Activated gamma-delta T cell treated with anti-CD3 and anti-CD28 coated beads, Interleukin-2, amount 50 U/mL, for 16 hours (primary cell): ENCODE measurements around the gene PRDM16.

Experiments used
- DNase-seq: peaks from one replicate; pipeline ENCODE4 v3.0.0-alpha.2; 2020; ENCODE audit warnings: low read depth

PRDM16 gene

GRCh38 chr1:3184666-3185065 lies 115.7 kb downstream of the PRDM16 start:
- DNase-seq, result no peak

- DNase-seq, result no peak
Measured at GRCh38 chr1:3185896-3186525, 117.0 kb downstream of the PRDM16 start.

- no peak for DNase-seq
Measured at GRCh38 chr1:3186526-3186921, 117.5 kb downstream of the PRDM16 start.

GRCh38 chr1:3187415-3188149 lies 118.6 kb downstream of the PRDM16 start:
- DNase-seq, result no peak

GRCh38 chr1:3188150-3188971 lies 119.4 kb downstream of the PRDM16 start:
- no peak for DNase-seq

- no peak for DNase-seq
Measured at GRCh38 chr1:3190256-3191041, 121.4 kb downstream of the PRDM16 start.

- DNase-seq, result no peak
Measured at GRCh38 chr1:3192361-3192760, 123.4 kb downstream of the PRDM16 start.

GRCh38 chr1:3192825-3193224 lies 123.8 kb downstream of the PRDM16 start:
- no peak for DNase-seq

- DNase-seq, result no peak
Measured at GRCh38 chr1:3193811-3194210, 124.8 kb downstream of the PRDM16 start.

- no peak for DNase-seq
Measured at GRCh38 chr1:3194760-3195479, 125.9 kb downstream of the PRDM16 start.

- DNase-seq, result no peak
Measured at GRCh38 chr1:3195480-3195815, 126.4 kb downstream of the PRDM16 start.

GRCh38 chr1:3195966-3196515 lies 127.0 kb downstream of the PRDM16 start:
- DNase-seq, result no peak

GRCh38 chr1:3196577-3197245 lies 127.7 kb downstream of the PRDM16 start:
- DNase-seq, result no peak

GRCh38 chr1:3197781-3198316 lies 128.8 kb downstream of the PRDM16 start:
- no peak for DNase-seq

GRCh38 chr1:3198371-3199271 lies 129.6 kb downstream of the PRDM16 start:
- no peak for DNase-seq

- no peak for DNase-seq
Measured at GRCh38 chr1:3204725-3205124, 135.7 kb downstream of the PRDM16 start.

- no peak for DNase-seq
Measured at GRCh38 chr1:3205815-3206214, 136.8 kb downstream of the PRDM16 start.

- DNase-seq, result no peak
Measured at GRCh38 chr1:3206696-3207095, 137.7 kb downstream of the PRDM16 start.

GRCh38 chr1:3207217-3207848 lies 138.3 kb downstream of the PRDM16 start:
- no peak for DNase-seq
